Heart left ventricle (tissue), 13 donors: ENCODE results near the gene SEMA6D.

Experiments used
- POLR2A ChIP-seq, 2 donors: fragments of 450-650 bp; IDR thresholded peaks; one replicate each; pipeline ENCODE4 v1.6.1; 2017; ENCODE audit warnings: antibody characterized with exemption in 2 of 2, mild to moderate bottlenecking in 2 of 2, moderate library complexity in 2 of 2
- TF ChIP-seq, protein P1 (sequence below), 12 donors: fragments of 200-600 bp; sonication (generic) in 4 of 12; IDR thresholded peaks; one replicate each; pipeline versions ENCODE4 v1.5.0 to v1.8.0; 2018 to 2022; ENCODE audit warnings: antibody characterized with exemption in 12 of 12, mild to moderate bottlenecking in 5 of 12
- donor health status: ischemic (EF 13 %, LVEDD 7.1; RV severe dilation, severe dysfunction).
- donor health status: DM: no; HTN: yes; CAD: no.
- donor health status: DM: no; HTN: no; CAD: no.
- donor health status: ischemic (EF 25% LVEDD 6.9; RV normal size, moderate dysfunction).
- donor health status: ischemic (EF 25% LVEDD 5.7; RV mildly dilated, moderate dysfunction).
- donor health status: ischemic (EF 35%, LVEDD 5.7; RV mildly dilated, moderate dysfunction).
- donor health status: nonischemic (EF 11% LVEDD 7.7; RV severe dilation, severe dysfunction).
- donor health status: DM: yes; HTN: yes; CAD: no.
- donor health status: PGD.
- donor health status: ischemic (EF 29% LVEDD 5.4; RV normal size, mild dysfunction).
- donor health status: nonischemic (EF 23%, LVEDD 6.1; RV moderate dilation, normal function).

DNA sequence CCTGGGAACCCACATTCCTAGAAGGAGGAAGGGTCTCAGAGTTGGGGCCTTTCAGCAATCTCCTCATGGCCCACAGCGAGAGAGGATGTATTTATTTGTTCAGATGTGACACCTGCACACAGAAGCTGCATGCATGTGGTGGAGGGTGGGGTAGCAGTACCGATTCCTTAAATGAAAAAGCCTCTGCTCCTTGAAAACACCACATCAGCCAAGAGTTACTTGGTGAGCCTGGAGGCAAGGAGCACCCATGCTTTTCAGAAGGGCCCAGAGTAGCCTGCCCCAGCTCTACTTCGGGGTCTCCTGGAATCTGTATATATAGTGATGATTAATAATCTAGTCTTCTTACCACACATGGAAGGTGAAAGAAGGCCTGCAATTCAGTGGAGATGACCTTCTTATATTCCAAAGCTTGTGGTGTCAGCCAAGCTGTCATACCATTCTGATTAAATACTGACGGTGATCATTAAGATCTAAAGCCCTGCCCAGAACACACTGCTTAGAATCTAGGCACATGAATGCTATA is 33.5 kb downstream of the SEMA6D start:
- TF ChIP-seq, protein P1, sequence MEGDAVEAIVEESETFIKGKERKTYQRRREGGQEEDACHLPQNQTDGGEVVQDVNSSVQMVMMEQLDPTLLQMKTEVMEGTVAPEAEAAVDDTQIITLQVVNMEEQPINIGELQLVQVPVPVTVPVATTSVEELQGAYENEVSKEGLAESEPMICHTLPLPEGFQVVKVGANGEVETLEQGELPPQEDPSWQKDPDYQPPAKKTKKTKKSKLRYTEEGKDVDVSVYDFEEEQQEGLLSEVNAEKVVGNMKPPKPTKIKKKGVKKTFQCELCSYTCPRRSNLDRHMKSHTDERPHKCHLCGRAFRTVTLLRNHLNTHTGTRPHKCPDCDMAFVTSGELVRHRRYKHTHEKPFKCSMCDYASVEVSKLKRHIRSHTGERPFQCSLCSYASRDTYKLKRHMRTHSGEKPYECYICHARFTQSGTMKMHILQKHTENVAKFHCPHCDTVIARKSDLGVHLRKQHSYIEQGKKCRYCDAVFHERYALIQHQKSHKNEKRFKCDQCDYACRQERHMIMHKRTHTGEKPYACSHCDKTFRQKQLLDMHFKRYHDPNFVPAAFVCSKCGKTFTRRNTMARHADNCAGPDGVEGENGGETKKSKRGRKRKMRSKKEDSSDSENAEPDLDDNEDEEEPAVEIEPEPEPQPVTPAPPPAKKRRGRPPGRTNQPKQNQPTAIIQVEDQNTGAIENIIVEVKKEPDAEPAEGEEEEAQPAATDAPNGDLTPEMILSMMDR (IDR thresholded peaks at IDR 0.05) = no peak
- no peak for TF ChIP-seq POLR2A (IDR thresholded peaks at IDR 0.05)
